GM19328 (cell line): Measurements from ENCODE around the gene PTOV1.

Experiments used
- ATAC-seq: cut with Tn5 transposase; IDR thresholded peaks from one replicate; pipeline ENCODE4 v1.9.1; 2021; ENCODE audit warnings: mild to moderate bottlenecking, moderate library complexity; ENCODE audit not compliant: unreplicated experiment

Gene PTOV1

DNA sequence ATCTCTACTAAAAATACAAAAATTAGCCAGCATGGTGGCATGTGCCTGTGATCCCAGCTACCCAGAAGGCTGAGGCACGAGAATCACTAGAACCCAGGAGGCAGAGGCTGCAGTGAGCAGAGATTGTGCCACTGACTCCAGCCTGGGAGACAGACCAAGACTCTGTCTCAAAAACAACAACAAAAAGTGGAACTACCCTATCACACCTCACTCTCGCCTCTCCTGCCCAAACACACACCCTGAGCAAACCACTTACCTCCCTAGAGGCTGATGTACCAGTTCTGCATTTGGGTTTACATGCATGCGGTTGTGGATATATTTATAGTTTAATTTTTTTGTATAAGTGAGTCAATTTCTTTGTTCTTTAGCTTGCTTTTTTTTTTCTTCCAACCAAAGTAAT lies 7.7 kb upstream of the PTOV1 start:
- ATAC-seq = no peak

DNA sequence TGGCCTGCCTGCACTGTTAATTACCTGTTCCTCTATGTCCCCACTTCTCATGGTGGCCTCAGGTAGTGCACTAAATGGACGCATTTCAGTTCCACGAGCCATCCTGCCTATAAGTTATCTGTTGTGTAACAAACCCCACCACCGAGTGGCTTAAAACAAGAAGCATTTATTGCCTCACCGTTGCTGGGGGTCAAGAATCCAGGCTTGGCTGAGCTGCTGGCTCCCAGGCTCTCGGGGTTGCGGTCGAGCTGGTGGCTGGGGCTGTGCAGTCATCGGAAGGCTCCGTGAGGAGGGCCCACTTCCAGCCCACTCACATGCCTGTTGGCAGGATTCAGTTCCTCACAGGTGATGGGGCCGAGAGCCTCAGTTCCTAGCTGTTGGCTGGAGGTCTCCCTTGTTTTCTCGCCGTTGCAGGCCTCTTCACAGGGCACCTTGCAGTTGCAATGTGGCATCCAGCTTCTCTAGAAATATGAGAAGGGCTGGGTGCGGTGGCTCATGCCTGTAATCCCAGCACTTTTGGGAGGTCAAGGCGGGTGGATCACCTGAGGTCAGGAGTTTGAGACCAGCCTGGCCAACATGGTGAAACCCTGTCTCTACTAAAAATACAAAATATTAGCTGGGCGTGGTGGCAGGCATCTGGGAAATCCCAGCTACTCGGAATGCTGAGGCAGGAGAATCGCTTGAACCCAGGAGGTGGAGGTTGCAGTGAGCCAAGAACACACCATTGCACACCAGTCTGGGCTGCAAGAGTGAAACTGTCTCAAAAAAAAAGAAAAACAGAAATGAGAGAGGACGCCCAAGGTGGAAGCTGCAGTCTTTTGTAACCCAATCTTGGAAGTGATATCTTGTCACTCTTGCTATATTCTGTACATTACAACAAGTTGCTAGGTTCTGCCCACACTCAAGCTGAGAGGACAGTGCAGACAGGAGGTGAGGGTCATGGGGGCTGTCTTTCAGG lies 6.5 kb upstream of the PTOV1 start:
- no peak for ATAC-seq

GRCh38 chr19:49845414-49845813 lies 5.5 kb upstream of the PTOV1 start:
- no peak for ATAC-seq

- no peak for ATAC-seq
Measured at GRCh38 chr19:49846408-49846807, 4.6 kb upstream of the PTOV1 start.

DNA sequence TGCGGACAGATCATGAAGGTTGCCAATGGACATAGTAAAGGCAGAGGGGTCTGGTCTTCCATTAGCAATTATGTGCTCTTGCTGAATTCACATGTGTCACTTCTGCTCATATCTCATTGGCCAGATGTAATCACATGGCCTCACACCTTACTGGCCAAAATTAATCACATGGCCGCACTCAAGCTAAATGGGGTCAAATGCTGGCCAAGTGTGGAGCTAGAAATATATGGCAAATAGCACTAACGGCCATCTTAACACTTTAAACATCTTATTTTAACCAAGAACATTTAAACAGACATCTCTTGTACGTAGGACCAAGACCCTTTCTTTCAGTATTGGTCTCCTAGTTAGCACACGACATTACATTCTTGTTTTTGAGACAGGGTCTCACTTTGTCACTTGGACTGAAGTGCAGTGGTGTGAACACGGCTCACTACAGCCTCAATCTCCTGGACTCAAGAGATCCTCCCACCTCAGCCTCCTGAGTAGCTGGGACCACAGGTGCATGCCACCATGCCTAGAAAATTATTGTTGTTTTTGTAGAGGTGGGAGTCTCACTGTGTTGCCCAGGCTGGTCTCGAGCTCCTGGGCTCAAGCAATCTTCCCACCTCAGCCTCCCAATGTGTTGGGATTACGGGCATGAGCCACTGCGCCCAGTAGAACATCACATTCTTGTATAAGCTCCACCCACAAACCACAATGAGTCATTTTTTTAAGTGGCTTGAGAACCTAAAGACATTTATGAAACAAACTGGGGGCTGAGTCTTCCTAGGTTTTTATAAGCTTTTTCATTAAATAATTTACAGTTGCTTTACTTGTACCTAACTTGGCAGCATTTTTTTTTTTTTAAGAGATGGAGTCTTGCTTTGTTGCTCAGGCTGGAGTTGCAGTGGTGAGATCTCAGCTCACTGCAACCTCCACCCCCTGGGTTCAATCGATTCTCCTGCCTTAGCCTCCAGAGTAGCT lies 2.9 kb upstream of the PTOV1 start:
- no peak for ATAC-seq

DNA sequence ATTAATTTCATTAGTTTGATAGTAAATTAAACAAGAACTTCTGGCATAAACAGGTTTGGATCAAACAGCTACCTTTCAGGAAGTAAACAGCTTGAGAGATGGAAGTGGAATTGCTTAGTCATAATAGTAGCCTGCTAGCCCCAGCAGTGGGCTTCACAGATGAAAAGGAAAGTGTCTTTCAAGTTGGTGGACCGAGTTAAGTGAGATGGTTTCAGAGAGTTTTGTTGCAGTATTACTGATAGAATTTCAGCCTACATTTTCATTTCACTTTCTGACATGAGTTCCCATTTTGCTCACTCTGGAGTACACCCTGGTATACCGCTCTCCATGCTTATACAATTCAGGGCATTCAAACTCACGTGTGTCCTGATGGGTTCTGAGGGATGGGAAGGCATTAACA lies 2.0 kb upstream of the PTOV1 start:
- ATAC-seq = no peak

GRCh38 chr19:49849433-49850220 lies 1.3 kb upstream of the PTOV1 start:
- no peak for ATAC-seq

DNA sequence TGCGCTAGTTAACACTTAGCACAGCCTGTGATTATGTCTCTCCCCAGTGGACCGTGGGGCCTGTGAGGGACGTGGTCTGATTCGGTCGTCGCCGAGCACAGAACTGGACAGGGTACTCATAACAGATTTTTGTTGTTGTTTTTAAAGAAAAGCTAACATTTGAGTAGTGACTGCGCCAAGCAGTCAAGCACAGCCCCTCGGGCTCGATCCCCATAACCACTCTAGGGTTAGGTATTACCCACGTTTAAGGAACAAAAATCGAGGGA lies 805 bp upstream of the PTOV1 start:
- no peak for ATAC-seq

DNA sequence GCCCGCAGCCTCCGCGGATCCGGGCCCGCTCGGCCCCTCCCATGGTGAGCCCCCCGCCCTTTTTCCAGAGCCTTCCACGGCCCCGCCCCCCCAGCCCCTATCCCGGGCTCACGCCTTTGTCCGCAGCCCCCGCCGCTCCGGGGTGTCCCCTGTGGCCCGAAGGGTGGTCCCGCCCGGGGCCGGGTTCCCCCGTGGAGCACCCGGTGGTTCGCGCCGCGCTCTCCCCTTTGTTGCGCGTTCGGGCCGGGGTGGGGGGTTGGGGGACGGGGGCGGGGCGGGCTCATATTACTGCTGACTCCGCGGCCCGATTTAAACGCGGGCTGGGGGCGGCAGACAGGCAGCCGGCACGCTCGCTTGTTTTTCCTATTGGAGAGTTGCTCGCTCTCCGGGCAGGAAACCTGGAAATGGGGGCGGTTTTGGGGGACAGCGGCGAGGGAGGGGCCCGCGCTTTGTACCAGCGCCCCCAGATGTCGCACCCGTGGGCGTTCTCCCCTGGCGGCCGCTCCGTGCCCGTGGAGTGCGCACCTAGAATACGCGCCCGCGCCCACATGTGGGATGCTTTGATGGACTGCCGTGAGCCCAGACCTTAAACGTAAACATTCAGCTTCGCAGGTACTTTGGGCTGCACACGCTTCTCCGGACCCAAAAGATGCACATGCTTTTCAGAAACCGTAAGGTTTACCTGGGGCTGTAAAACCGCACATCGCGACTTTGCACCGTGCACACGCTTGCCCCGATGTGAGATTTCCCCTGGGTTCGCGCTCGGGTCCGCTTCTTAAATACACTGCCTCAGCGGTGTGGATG lies 699 bp downstream of the PTOV1 start:
- ATAC-seq = no peak

DNA sequence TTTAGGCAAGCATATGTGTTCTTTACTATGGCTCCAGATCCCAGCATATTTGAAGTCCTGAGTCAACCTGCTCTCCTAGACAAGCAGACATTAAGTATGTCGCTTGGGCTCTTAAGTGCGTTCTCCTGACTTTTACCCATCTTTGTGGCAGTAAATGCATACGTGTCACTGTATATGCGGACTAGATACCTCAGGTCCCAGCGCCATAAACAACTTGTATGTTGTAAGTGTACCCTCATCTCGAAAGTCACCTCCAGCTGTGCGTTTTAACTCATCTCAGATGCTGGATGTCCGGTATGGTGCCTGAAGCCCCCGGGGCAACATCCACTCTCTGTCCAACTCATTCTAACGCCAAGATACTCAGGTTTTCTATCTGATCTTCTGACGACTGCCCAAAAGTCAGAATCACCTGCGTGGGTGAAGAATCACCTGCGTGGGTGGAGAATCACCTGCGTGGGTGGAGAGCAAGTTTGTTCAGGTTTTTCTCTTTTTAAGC lies 1.7 kb downstream of the PTOV1 start:
- ATAC-seq = no peak

GRCh38 chr19:49853852-49854377 lies 3.0 kb downstream of the PTOV1 start:
- ATAC-seq = no peak

- ATAC-seq = no peak
Measured at GRCh38 chr19:49854378-49855263, 3.7 kb downstream of the PTOV1 start.

DNA sequence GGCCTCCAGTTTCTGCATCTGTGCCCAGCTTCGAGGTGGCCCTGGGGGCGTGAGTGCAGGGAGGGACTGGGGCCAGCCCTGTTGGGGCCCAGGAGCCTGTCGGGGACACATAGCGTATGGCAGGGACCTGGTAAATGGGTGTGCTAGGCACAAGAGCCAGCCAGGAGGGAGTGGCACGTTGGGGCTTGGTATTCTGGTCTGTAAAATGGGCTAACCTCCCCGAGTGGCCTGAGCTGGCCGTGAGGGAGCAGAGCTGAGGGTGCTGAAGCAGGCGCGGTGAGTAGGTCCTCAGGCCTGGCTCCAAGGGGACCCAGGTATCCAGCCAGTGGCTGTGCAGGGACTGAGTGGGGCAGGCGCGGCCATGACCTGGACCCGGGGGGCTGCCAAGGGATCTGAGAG lies 4.3 kb downstream of the PTOV1 start:
- no peak for ATAC-seq

GRCh38 chr19:49855676-49856573 lies 5.0 kb downstream of the PTOV1 start:
- ATAC-seq = no peak

DNA sequence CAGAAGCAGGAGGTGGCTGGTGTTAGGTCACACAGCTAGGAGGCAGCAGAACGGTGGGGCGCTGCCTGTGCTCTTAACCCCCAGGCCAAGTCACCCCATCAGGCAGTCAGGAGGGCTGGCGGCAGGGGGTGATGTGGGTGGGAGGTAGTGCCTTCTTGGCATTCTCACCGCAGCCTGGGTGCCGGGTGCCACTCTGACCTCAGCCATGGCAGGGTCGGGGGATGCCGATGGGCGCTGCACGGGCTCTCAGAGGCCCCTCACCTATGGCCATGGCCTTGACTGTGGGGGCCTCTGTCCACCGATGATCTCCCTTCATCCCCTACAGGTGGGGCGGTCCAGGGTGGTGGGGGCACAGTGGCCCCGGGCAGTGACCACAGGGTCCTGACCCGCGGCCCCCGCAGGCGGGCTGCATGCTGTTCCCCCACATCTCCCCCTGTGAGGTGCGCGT lies 5.6 kb downstream of the PTOV1 start:
- no peak for ATAC-seq

DNA sequence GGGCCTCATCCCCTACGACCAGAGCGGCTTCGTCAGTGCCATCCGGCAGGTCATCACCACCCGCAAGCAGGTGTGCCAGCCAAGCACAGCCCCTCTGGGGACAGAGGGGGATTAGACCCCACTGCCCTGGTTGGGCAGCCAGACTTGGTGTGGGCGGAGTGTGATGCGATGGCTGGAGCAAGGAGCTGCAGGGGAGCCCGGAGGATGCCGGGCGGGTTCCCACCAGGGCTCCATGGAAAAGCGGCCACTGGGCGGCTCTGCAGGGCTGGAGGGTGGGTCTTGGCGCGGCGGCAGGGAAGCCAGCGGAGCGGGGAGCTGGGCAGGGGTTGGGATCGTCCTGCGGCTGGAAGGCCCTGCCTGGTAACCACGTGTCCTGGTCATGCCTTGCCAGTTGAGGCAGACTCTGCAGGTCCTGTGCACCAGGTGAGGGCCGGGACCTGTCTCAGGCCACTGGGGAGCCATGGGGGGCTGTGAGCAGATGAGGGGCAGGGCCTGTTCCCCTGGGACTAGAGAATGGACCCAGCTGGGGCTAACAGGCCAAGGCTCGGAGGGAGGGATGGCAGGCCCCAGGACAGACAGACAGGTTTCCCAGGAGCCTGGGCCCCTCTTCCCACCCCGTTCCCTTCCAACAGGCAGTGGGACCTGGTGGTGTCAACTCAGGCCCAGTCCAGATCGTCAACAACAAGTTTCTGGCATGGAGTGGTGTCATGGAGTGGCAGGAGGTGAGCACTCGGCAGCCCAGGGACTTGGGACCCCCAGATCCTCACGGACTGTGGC lies 6.3 kb downstream of the PTOV1 start:
- no peak for ATAC-seq

DNA sequence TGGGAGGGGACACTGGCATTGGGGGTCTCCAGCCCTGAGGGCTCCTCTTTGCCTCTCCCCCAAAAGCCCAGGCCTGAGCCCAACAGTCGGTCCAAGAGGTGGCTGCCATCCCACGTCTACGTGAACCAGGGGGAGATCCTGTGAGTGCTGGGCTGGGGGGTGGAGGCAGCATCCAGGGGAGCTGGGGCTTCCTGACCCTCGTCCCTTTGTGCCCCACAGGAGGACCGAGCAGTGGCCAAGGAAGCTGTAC lies 6.8 kb downstream of the PTOV1 start:
- no peak for ATAC-seq
